Urinary bladder (tissue), 4 donors: ENCODE measurements around the gene SIRT7. TPM values are rescaled to one million over a fixed set of nuclear protein-coding genes. Genes with fewer than 3 reads are reported as not detected.

Experiments
- DNase-seq: peaks from one replicate; pipeline ENCODE4 v3.0.0-alpha.2; 2015; ENCODE audit errors: extremely low spot score
- H3K27ac ChIP-seq: one replicate; pipeline ENCODE4 v1.5.1; 2013; ENCODE audit warnings: low read depth, mild to moderate bottlenecking, moderate library complexity
- H3K36me3 ChIP-seq: one replicate; pipeline ENCODE4 v1.6.1; 2013; ENCODE audit warnings: mild to moderate bottlenecking, moderate library complexity; ENCODE audit not compliant: insufficient read depth
- H3K4me1 ChIP-seq: one replicate; pipeline ENCODE4 v1.6.1; 2013; ENCODE audit warnings: mild to moderate bottlenecking, moderate library complexity; ENCODE audit not compliant: insufficient read depth
- H3K4me3 ChIP-seq: one replicate; pipeline ENCODE4 v1.5.1; 2013; ENCODE audit warnings: low read depth, low read length
- WGBS: extraction: QIAGEN DNeasy Blood & Tissue Kit; methylation state at CpG from one replicate; pipeline ENCODE4 v1.1.7; 2013; 5-methylcytosine and 5-hydroxymethylcytosine counted together
- polyA plus RNA-seq: library from polyadenylated mRNA; stranded (reverse); fragments of 200-250 nt; gene quantifications from one replicate; pipeline ENCODE4 v1.2.3, GENCODE V29; 2013
- total RNA-seq: library from RNA; depleted of rRNA; stranded (reverse); fragments of >200 nt; gene quantifications from one replicate; pipeline ENCODE4 v1.2.3, GENCODE V29; 2014
- donor health status: healthy with polysubstance abuse.
- donor health status: healthy.

SIRT7 gene
- total and polyA plus RNA-seq, 2 donors, result 3.9 to 22.7 TPM

GRCh38 chr17:81903896-81904599, 13.9 kb downstream of the SIRT7 start:
- 95% methylated on average over 24 of the region's 24 CpGs for WGBS
- peaks cover 2% of the 10 kb centered on the region for H3K36me3 ChIP-seq
- DNase-seq, result no peak
- no peak overlapping the region for H3K27ac ChIP-seq
- H3K4me3 ChIP-seq, result no peak overlapping the region
- no peaks in the 10 kb centered on the region for H3K4me1 ChIP-seq

GRCh38 chr17:81903415-81903831, 14.6 kb downstream of the SIRT7 start:
- H3K4me1 ChIP-seq, result no peaks in the 10 kb centered on the region
- DNase-seq, result no peak
- no peak overlapping the region for H3K27ac ChIP-seq
- H3K36me3 ChIP-seq, result peaks cover 3% of the 10 kb centered on the region
- WGBS, result 93% methylated on average over 10 of the region's 10 CpGs
- no peak overlapping the region for H3K4me3 ChIP-seq

GRCh38 chr17:81902653-81903414, 15.1 kb downstream of the SIRT7 start:
- H3K36me3 ChIP-seq, result peaks cover 3% of the 10 kb centered on the region
- 36% methylated on average over 47 of the region's 47 CpGs for WGBS
- H3K27ac ChIP-seq, result no peak overlapping the region
- no peaks in the 10 kb centered on the region for H3K4me1 ChIP-seq
- DNase-seq, result no peak
- H3K4me3 ChIP-seq, result peak overlapping the region; percentile 25

DNA sequence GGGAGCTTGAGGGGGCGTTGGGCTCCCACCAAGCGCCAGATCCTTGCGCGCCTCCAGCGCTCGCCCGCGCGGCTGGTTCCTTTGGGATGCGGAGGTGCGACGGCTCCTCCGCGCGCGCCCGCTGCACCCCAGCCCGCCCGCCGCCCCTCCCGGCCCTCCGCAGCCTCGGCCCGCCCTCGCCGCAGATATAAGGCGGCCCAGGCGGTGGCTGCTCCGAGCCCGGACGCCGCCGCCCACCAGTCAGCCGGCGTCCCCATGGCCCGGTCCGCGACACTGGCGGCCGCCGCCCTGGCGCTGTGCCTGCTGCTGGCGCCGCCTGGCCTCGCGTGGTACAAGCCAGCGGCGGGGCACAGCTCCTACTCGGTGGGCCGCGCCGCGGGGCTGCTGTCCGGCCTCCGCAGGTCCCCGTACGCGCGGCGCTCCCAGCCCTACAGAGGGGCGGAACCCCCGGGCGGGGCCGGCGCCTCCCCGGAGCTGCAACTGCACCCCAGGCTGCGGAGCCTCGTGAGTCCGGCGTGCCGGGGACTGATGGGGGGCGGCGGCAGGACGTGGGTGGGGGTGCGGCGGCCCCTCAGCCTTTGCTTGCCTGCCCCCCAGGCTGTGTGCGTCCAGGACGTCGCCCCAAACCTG, 15.8 kb downstream of the SIRT7 start, which contains the start of gene NPB:
Gene NPB (plus strand): TSS at position 216 of the 630 bp plus-strand sequence. CDS start 40 bp downstream, at position 256.
- Histone ChIP-seq H3K4me3 (peak within 1 kb of the TSS; percentile 25), H3K36me3 (peaks cover 3% of the 10 kb centered on the region), H3K4me1 (no peaks in the 10 kb centered on the region), H3K27ac (no peak within 1 kb of the TSS)
- DNase-seq, result no peak
- under 1% methylated on average over 79 of the region's 79 CpGs for WGBS

DNA sequence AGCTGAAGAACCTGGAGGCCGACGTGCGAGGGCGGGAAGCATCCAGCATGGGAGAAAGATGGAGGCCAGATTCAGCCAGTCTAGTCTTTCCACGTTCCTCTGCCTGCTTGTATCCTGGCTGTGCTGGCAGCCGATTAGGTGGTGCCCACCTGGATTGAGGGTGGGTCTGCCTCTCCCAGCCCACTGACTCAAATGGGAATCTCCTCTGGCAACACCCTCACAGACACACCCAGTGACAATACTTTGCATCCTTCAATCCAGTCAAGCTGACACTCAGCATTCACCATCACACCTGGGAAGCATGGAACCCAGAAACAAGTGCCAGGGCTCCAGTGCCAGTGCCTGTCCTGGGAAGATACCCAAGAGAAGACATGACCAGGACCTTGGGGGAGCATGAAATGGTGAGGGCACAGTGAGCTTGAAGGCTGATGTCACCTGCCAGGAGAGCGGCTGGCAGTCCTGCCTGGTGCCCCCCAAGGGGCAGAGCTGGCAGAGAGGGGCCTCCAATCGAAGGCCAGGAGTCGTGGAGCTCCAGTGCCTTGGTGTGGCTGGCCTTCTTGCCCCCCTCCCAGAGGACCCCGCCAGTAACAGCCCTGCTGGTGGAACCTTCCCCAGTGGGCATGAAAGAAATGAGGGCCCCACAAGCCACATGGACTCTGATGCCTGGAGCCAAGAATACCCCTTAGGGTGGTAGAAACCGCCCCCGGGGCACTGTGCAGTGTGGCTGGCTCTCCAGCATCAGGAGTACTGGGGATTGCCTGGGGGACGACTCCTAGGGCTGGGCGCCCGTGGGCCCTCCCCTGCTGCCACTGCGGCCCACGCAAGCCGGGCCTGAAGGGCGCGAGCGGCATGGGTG, 16.6 kb downstream of the SIRT7 start:
- peak overlapping the region; percentile 25 for H3K4me3 ChIP-seq

GRCh38 chr17:81900181-81900820, 17.7 kb downstream of the SIRT7 start:
- no peak for DNase-seq
- Histone ChIP-seq H3K36me3 (peaks cover 3% of the 10 kb centered on the region), H3K4me3 (no peak overlapping the region), H3K27ac (no peak overlapping the region), H3K4me1 (no peaks in the 10 kb centered on the region)
- WGBS, result 81% methylated on average over 18 of the region's 18 CpGs

More for the DNA sequence above, 16.6 kb downstream of the SIRT7 start:
- no peak for DNase-seq
- Histone ChIP-seq H3K4me1 (no peaks in the 10 kb centered on the region), H3K27ac (no peak overlapping the region), H3K36me3 (peaks cover 3% of the 10 kb centered on the region)
- 52% methylated on average over 21 of the region's 21 CpGs for WGBS

GRCh38 chr17:81899514-81900166, 18.3 kb downstream of the SIRT7 start:
- H3K36me3 ChIP-seq, result peaks cover 3% of the 10 kb centered on the region
- DNase-seq, result no peak
- no peaks in the 10 kb centered on the region for H3K4me1 ChIP-seq
- no peak overlapping the region for H3K4me3 ChIP-seq
- WGBS, result 92% methylated on average over 22 of the region's 22 CpGs
- no peak overlapping the region for H3K27ac ChIP-seq

GRCh38 chr17:81898885-81899284, 19.1 kb downstream of the SIRT7 start:
- 94% methylated on average over 9 of the region's 9 CpGs for WGBS
- H3K36me3 ChIP-seq, result peaks cover 3% of the 10 kb centered on the region

GRCh38 chr17:81898029-81898866, 19.7 kb downstream of the SIRT7 start:
- peaks cover 3% of the 10 kb centered on the region for H3K36me3 ChIP-seq
- WGBS, result 92% methylated on average over 19 of the region's 19 CpGs

More at GRCh38 chr17:81898885-81899284, 19.1 kb downstream of the SIRT7 start:
- no peak for DNase-seq
- Histone ChIP-seq H3K4me1 (no peaks in the 10 kb centered on the region), H3K4me3 (no peak overlapping the region), H3K27ac (no peak overlapping the region)

DNA sequence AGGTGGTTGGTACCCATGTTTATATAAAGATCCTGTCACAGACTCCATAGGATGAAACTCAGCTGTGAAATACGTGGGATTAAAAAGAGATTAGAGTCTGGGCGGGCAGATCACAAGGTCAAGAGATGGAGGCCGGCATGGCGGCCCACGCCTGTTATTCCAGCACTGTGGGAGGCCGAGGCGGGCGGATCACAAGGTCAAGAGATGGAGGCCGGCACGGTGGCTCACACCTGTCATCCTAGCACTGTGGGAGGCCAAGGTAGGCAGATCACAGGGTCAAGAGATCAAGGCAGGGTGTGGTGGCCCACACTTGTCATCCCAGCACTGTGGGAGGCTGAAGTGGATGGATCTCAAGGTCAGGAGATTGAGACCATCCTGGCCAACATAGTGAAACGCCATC, 22.6 kb downstream of the SIRT7 start:
- 87% methylated on average over 11 of the region's 11 CpGs for WGBS
- H3K4me1 ChIP-seq, result no peaks in the 10 kb centered on the region
- no peak for DNase-seq
- no peak overlapping the region for H3K27ac ChIP-seq
- peaks cover 3% of the 10 kb centered on the region for H3K36me3 ChIP-seq
- no peak overlapping the region for H3K4me3 ChIP-seq

More at GRCh38 chr17:81898029-81898866, 19.7 kb downstream of the SIRT7 start:
- Histone ChIP-seq H3K27ac (no peak overlapping the region), H3K4me3 (no peak overlapping the region), H3K4me1 (no peaks in the 10 kb centered on the region)
- no peak for DNase-seq

GRCh38 chr17:81891303-81891552, 26.7 kb downstream of the SIRT7 start:
- H3K4me1 ChIP-seq, result no peaks in the 10 kb centered on the region
- WGBS, result under 1% methylated on average over 40 of the region's 40 CpGs
- no peak for DNase-seq
- H3K36me3 ChIP-seq, result no peaks in the 10 kb centered on the region
- H3K27ac ChIP-seq, result peak overlapping the region; percentile 96
- peak overlapping the region; percentile 98 for H3K4me3 ChIP-seq
